GM10266 (cell line): ENCODE data around the gene CDPF1.

Experiments used
- DNase-seq: peaks from one replicate; pipeline ENCODE4 v3.0.0; 2012; ENCODE audit errors: extremely low spot score
- TF ChIP-seq, protein P1 (sequence below): IDR thresholded peaks from 2 replicates; pipeline ENCODE4 v1.5.1; 2012; ENCODE audit warnings: mild to moderate bottlenecking, low read depth; ENCODE audit not compliant: control insufficient read depth, insufficient read depth; ENCODE audit errors: missing control alignments

The CDPF1 gene

DNA sequence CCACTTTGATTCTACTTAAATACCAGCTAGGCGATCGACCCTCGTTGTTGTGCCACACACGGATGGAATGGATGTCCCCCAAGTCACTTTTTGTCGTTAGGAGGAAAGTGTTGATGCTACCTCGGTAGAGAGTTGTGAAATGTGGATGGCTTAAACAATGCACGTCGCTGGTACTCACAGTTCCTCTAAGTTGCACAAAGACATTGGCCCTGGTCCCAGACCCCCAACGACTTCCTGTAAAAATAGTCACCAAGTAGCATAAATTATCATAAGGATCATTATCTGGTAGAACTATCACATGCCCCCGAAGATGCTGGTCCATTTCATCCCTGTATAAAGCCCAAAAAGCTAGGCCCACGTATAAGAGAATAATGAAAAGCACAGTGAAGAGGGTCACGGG lies 9.3 kb upstream of the CDPF1 start:
- TF ChIP-seq, protein P1, sequence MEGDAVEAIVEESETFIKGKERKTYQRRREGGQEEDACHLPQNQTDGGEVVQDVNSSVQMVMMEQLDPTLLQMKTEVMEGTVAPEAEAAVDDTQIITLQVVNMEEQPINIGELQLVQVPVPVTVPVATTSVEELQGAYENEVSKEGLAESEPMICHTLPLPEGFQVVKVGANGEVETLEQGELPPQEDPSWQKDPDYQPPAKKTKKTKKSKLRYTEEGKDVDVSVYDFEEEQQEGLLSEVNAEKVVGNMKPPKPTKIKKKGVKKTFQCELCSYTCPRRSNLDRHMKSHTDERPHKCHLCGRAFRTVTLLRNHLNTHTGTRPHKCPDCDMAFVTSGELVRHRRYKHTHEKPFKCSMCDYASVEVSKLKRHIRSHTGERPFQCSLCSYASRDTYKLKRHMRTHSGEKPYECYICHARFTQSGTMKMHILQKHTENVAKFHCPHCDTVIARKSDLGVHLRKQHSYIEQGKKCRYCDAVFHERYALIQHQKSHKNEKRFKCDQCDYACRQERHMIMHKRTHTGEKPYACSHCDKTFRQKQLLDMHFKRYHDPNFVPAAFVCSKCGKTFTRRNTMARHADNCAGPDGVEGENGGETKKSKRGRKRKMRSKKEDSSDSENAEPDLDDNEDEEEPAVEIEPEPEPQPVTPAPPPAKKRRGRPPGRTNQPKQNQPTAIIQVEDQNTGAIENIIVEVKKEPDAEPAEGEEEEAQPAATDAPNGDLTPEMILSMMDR, result no peak
- no peak for DNase-seq

DNA sequence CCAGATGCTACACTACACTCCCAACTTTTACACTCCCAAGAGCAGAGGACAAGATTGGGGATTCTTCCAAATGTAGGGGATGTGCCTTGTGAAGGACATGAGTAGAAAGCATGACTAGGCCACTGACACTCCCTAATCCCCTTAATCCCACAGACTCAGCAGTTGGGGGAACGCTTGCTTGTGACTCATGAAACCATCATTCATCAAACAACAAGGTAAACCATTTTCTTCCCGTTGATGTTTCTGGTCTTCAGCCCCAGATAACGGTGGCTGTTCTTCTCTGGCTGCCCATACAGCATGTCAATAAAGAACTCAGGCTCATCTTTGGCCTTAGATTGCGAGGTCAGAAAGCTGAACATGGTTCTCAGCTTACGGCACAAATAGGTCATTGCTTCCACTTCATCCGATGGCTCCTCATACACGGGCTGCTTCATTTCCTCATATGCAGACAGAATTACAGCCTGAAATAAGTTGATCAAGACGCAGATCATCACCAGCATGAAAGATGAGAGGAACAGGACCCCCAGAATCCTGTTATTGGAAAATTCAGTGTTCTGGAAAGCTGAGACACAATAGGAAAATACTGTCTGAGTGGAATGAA lies 6.4 kb upstream of the CDPF1 start:
- DNase-seq, result no peak
- TF ChIP-seq, protein P1, result no peak

DNA sequence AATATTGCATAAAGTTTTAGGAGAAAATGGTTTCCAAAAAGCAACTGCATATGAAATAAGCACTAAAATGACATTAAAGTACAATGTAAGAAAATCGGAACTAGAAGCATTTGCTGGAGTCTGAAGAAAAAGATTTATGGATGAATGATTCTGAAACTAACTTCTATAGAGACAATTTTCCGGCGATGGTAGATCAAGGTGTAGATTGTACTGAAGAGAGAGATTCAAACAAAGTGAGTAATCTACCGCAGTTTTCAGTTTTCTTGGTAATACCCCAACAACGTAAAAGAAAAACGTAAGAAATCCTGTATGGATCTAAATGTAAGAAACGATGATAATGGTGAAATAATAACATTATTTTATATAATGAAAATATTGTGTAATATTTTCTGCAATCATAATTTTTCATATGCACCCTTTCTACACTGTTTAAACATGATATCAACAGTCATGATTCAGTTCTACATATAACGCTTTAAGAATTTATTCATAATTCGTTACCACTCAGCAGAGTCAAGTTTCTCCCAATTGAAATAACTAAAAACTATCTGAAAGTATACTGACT lies 1.8 kb upstream of the CDPF1 start:
- TF ChIP-seq, protein P1, result no peak
- DNase-seq, result no peak

DNA sequence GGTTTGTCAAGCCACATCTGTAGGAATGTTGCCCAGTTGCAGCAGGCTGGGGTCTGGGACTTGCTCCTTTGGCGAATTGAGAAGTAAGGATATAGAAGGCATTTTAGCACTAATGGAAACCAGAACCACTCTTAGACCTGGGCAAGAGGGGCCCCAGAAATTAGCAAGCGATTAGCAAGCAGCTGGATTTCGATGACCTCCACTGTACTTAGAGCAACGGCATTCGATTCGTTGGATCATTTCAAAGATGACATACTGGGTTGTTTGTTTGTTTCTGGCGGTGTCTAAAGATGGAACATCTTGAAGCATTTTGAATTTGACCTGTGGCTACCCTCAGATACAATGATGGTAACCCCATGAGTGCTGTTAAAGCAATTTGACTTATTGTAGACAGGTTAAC lies 1.2 kb upstream of the CDPF1 start:
- DNase-seq, result no peak
- TF ChIP-seq, protein P1, result no peak

DNA sequence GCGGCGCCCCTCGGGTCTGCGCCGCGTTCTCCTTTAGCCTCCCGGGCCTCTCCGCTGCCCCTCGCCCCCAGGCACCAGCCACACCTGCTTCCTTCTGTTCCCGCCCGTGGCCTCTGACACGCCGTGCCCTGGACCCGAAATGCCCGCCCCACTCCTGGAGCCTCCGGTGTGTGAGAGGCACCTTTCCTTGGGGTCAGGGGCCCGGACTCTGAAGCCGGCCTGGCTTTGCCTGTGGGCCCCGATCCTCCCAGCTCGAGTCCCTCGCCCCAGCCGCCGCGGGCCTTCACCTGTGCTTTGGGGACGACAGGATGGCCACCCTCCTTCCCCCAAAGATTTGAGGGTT lies 661 bp upstream of the CDPF1 start:
- DNase-seq, result no peak
- TF ChIP-seq, protein P1, result no peak

DNA sequence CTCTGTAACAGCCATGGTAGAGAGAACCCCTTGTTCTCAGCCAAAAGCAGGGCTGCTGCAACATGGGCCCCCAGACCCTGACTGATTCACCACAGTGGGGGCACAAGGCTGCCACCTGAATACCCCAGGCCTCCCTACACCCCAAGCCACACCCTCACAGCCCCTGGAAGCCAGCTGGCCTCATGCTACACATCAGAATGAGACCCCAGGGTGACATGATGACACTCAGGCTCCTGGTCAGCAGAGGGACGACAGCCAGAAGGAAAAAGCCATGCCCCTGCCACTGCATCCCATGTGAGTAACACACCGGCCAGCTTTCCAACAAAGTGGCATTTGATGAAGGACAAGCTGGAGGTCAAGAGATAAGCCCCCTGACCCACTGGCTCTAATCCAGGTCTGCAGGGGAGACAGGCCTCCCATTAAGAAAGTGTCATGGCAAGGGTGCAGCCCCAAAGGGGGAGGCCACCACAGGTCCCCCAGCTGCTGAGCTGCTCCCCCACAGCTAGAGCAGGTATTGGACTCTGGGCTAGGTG lies 2.6 kb downstream of the CDPF1 start:
- no peak for DNase-seq
- TF ChIP-seq, protein P1, result no peak

DNA sequence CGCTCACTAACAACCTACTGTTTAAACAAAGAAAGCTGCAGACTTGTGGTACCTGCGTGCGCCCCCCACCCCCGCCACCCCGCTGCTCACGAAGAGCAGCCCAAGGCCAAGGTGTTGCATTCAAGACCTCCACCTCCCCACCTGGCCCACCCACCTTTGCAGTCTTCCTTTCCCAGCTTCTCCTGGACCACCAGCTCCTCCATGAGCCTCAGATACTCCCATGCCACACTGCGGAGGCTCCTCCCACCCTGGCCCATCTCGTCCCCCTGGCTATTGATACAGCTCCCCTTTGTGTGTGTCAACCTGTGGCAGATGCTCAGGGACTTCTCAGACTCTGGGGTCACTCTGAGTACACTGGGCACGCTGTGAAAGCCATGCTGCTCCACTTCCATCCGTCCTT lies 3.9 kb downstream of the CDPF1 start:
- TF ChIP-seq, protein P1, result no peak
- no peak for DNase-seq
